Esophagus squamous epithelium (tissue), 5 donors: ENCODE data around the gene DHX15. TPM values are rescaled to one million over a fixed set of nuclear protein-coding genes. Genes with fewer than 3 reads are reported as not detected.

ENCODE experiments used
- DNase-seq: peaks from one replicate; lab custom pipeline; 2025; lab: John Stamatoyannopoulos, UW
- H3K27ac ChIP-seq, 4 donors: fragments of 200-600 bp; sonication (generic); one replicate each; pipeline ENCODE4 v1.5.1; 2016 to 2019; ENCODE audit warnings: mild to moderate bottlenecking in 1 of 4
- H3K27me3 ChIP-seq, 4 donors: fragments of 200-600 bp; sonication (generic); 1 replicate in 3 of 4; 2 replicates in 1 of 4; pipeline versions ENCODE4 v1.5.1 to v1.6.0; 2017 to 2021; ENCODE audit warnings: antibody characterized with exemption in 1 of 4
- H3K36me3 ChIP-seq, 3 donors: fragments of 200-600 bp; sonication (generic); one replicate each; pipeline ENCODE4 v1.5.1; 2016 to 2019
- H3K4me1 ChIP-seq, 3 donors: fragments of 200-600 bp; sonication (generic); one replicate each; pipeline ENCODE4 v1.5.1; 2017 to 2019
- H3K4me3 ChIP-seq, 4 donors: fragments of 200-600 bp; sonication (generic); 1 replicate in 3 of 4; 2 replicates in 1 of 4; pipeline ENCODE4 v1.5.1; 2016 to 2019; ENCODE audit warnings: mild to moderate bottlenecking in 2 of 4, moderate library complexity in 1 of 4
- H3K9me3 ChIP-seq, 3 donors: fragments of 200-600 bp; sonication (generic); one replicate each; pipeline ENCODE4 v1.5.1; 2016 to 2019
- CTCF ChIP-seq, 6 experiments: fragments of 450-650 bp in 4 of 6; fragments of 200-600 bp in 2 of 6; sonication (generic) in 2 of 6; IDR thresholded peaks; one replicate each; pipeline ENCODE4 v1.5.1; 2016 to 2019; ENCODE audit warnings: antibody characterized with exemption in 6 of 6, mild to moderate bottlenecking in 4 of 6, moderate library complexity in 4 of 6
- POLR2A ChIP-seq, 4 donors: fragments of 450-650 bp; IDR thresholded peaks; one replicate each; pipeline ENCODE4 v1.6.1; 2017; ENCODE audit warnings: antibody characterized with exemption in 4 of 4, mild to moderate bottlenecking in 4 of 4, moderate library complexity in 3 of 4
- WGBS, 2 donors: methylation state at CpG; one replicate each; pipeline ENCODE4 v1.1.5; 2018; 5-methylcytosine and 5-hydroxymethylcytosine counted together
- intact Hi-C: fragments of 100-400 bp; cut with DNase I; formaldehyde crosslinking; loops from one replicate; pipeline ENCODE4 v1.15.0; 2022
- total RNA-seq, 4 donors: library from RNA; depleted of rRNA; stranded (reverse); fragments of >200 nt; gene quantifications; one replicate each; pipeline ENCODE4 v1.1.0, GENCODE V29; 2016
- donor health status: DM: yes; HTN: yes; CAD: no.

The DHX15 gene
- total RNA-seq, 4 donors from 2014 or later = 74.1 to 160 (median 119) TPM

GRCh38 chr4:24537025-24537424 is 47.3 kb downstream of the DHX15 start:
- Histone ChIP-seq H3K4me1 (peaks cover 0 to 3% (median 0%) of the 10 kb centered on the region in 3 donors), H3K27ac (no peak overlapping the region)
- DNase-seq = no peak

GRCh38 chr4:24535399-24535798 is 49.0 kb downstream of the DHX15 start:
- Histone ChIP-seq H3K9me3 (no peaks in the 10 kb centered on the region), H3K4me1 (peaks cover 0 to 3% (median 0%) of the 10 kb centered on the region in 3 donors), H3K27me3 (no peaks in the 10 kb centered on the region), H3K4me3 (no peak overlapping the region), H3K36me3 (peaks cover 0 to 98% (median 7%) of the 10 kb centered on the region in 3 donors), H3K27ac (no peak overlapping the region)
- TF ChIP-seq POLR2A (IDR thresholded peaks at IDR 0.05) (no peak), CTCF (IDR thresholded peaks at IDR 0.05) (no peak)
- no peak for DNase-seq
- intact Hi-C loops = no loop called here
- 92 to 94% methylated on average over 3 of the region's 3 CpGs for WGBS, 2 donors

More at GRCh38 chr4:24537025-24537424, 47.3 kb downstream of the DHX15 start:
- no peaks in the 10 kb centered on the region for H3K27me3 ChIP-seq
- no peaks in the 10 kb centered on the region for H3K9me3 ChIP-seq
- TF ChIP-seq CTCF (IDR thresholded peaks at IDR 0.05) (no peak), POLR2A (IDR thresholded peaks at IDR 0.05) (no peak)
- 83% methylated on average over 7 of the region's 7 CpGs for WGBS, 2 donors
- intact Hi-C loops = no loop called here
- H3K36me3 ChIP-seq = peaks cover 0 to 98% (median 0%) of the 10 kb centered on the region in 3 donors
- H3K4me3 ChIP-seq = no peak overlapping the region

- Histone ChIP-seq H3K9me3 (no peaks in the 10 kb centered on the region), H3K4me3 (no peak overlapping the region), H3K27me3 (no peaks in the 10 kb centered on the region), H3K4me1 (peaks cover 0 to 3% (median 0%) of the 10 kb centered on the region in 3 donors), H3K27ac (no peak overlapping the region), H3K36me3 (peaks cover 7 to 98% (median 8%) of the 10 kb centered on the region in 3 donors)
- 76 to 79% methylated on average over 4 of the region's 4 CpGs for WGBS, 2 donors
- intact Hi-C loops = no loop called here
- TF ChIP-seq CTCF (IDR thresholded peaks at IDR 0.05) (no peak), POLR2A (IDR thresholded peaks at IDR 0.05) (no peak)
- no peak for DNase-seq
Observed at GRCh38 chr4:24533364-24533763, 51.0 kb downstream of the DHX15 start.

- intact Hi-C loops = no loop called here
- no peak for DNase-seq
- H3K4me1 ChIP-seq = peaks cover 0 to 3% (median 0%) of the 10 kb centered on the region in 3 donors
- 80 to 87% methylated on average over 2 of the region's 2 CpGs for WGBS, 2 donors
- H3K9me3 ChIP-seq = no peaks in the 10 kb centered on the region
- TF ChIP-seq CTCF (IDR thresholded peaks at IDR 0.05) (no peak), POLR2A (IDR thresholded peaks at IDR 0.05) (no peak)
- peaks cover 8 to 97% (median 24%) of the 10 kb centered on the region in 3 donors for H3K36me3 ChIP-seq
- no peaks in the 10 kb centered on the region for H3K27me3 ChIP-seq
- no peak overlapping the region for H3K4me3 ChIP-seq
- no peak overlapping the region for H3K27ac ChIP-seq
Observed at GRCh38 chr4:24529555-24529954, 54.8 kb downstream of the DHX15 start.

GRCh38 chr4:24527371-24527770 is 57.0 kb downstream of the DHX15 start:
- H3K27ac ChIP-seq = no peak overlapping the region
- peaks cover 14 to 98% (median 26%) of the 10 kb centered on the region in 3 donors for H3K36me3 ChIP-seq
- no peaks in the 10 kb centered on the region for H3K27me3 ChIP-seq
- TF ChIP-seq POLR2A (IDR thresholded peaks at IDR 0.05) (no peak), CTCF (IDR thresholded peaks at IDR 0.05) (no peak)
- no peaks in the 10 kb centered on the region for H3K4me1 ChIP-seq
- no peak for DNase-seq
- H3K9me3 ChIP-seq = no peaks in the 10 kb centered on the region
- intact Hi-C loops = no loop called here
- WGBS, 2 donors = 68 to 74% methylated on average over 3 of the region's 3 CpGs
- H3K4me3 ChIP-seq = no peak overlapping the region
